Neural cell (in vitro differentiated cells): ENCODE measurements around the gene MIX23.

Experiments
- EP300 ChIP-seq: fragments of 450-650 bp; conservative IDR thresholded peaks from 2 replicates; pipeline ENCODE4 v1.6.1; 2014; ENCODE audit warnings: antibody characterized with exemption, mild to moderate bottlenecking, moderate library complexity; ENCODE audit not compliant: poor library complexity, severe bottlenecking
- EZH2 ChIP-seq: fragments of 200-600, 300-800 bp; shearing (Covaris generic), sonication (generic); IDR thresholded peaks from 2 replicates; pipeline ENCODE4 v1.6.1; 2014; ENCODE audit warnings: antibody characterized with exemption, low read length, borderline replicate concordance, mild to moderate bottlenecking; ENCODE audit not compliant: insufficient read depth, poor library complexity, severe bottlenecking
- MXI1 ChIP-seq: fragments of 450-650 bp; conservative IDR thresholded peaks from 2 replicates; pipeline ENCODE4 v1.6.1; 2014; ENCODE audit warnings: antibody characterized with exemption, mild to moderate bottlenecking; ENCODE audit not compliant: poor library complexity, severe bottlenecking
- POLR2AphosphoS5 ChIP-seq: IDR thresholded peaks from 2 replicates; pipeline ENCODE4 v1.6.1; 2012
- RAD21 ChIP-seq: fragments of 450-650 bp; conservative IDR thresholded peaks from 2 replicates; pipeline ENCODE4 v1.6.1; 2014; ENCODE audit warnings: antibody characterized with exemption, mild to moderate bottlenecking, moderate library complexity
- SMC3 ChIP-seq: fragments of 450-650 bp; conservative IDR thresholded peaks from 2 replicates; pipeline ENCODE4 v1.6.1; 2014; ENCODE audit warnings: antibody characterized with exemption, mild to moderate bottlenecking, moderate library complexity; ENCODE audit not compliant: poor library complexity
- TAF1 ChIP-seq: IDR thresholded peaks from 2 replicates; pipeline ENCODE4 v1.6.1; 2012; ENCODE audit warnings: low read depth
- TF ChIP-seq, protein P1 (sequence below): fragments of 450-650 bp; IDR thresholded peaks from 2 replicates; pipeline ENCODE4 v1.5.1; 2014; ENCODE audit warnings: antibody characterized with exemption, mild to moderate bottlenecking, moderate library complexity; ENCODE audit not compliant: poor library complexity, severe bottlenecking
- TF ChIP-seq, protein P2 (sequence below): IDR thresholded peaks from 2 replicates; pipeline ENCODE4 v1.6.1; 2012; ENCODE audit warnings: borderline replicate concordance

DNA sequence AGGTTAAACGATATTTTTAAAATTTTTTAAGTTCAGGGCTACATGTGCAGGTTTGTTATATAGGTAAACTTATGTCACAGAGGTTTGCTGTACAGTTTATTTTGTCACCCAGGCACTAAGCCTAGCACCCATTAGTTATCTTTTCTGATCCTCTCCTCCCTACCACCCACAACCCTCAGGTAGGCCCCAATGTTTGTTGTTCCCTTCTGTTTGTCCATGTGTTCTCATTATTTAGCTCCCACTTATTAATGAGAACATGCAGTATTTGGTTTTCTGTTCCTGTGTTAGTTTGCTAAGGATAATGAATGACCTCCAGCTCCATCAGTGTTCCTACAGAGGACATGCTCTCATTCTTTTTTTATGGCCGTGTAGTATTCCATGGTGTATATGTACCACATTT, 15.9 kb upstream of the MIX23 start:
- TF ChIP-seq, protein P1, sequence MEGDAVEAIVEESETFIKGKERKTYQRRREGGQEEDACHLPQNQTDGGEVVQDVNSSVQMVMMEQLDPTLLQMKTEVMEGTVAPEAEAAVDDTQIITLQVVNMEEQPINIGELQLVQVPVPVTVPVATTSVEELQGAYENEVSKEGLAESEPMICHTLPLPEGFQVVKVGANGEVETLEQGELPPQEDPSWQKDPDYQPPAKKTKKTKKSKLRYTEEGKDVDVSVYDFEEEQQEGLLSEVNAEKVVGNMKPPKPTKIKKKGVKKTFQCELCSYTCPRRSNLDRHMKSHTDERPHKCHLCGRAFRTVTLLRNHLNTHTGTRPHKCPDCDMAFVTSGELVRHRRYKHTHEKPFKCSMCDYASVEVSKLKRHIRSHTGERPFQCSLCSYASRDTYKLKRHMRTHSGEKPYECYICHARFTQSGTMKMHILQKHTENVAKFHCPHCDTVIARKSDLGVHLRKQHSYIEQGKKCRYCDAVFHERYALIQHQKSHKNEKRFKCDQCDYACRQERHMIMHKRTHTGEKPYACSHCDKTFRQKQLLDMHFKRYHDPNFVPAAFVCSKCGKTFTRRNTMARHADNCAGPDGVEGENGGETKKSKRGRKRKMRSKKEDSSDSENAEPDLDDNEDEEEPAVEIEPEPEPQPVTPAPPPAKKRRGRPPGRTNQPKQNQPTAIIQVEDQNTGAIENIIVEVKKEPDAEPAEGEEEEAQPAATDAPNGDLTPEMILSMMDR = no peak
- TF ChIP-seq EZH2 = no peak
- no peak for TF ChIP-seq EP300
- no peak for TF ChIP-seq MXI1
- TF ChIP-seq, protein P2, sequence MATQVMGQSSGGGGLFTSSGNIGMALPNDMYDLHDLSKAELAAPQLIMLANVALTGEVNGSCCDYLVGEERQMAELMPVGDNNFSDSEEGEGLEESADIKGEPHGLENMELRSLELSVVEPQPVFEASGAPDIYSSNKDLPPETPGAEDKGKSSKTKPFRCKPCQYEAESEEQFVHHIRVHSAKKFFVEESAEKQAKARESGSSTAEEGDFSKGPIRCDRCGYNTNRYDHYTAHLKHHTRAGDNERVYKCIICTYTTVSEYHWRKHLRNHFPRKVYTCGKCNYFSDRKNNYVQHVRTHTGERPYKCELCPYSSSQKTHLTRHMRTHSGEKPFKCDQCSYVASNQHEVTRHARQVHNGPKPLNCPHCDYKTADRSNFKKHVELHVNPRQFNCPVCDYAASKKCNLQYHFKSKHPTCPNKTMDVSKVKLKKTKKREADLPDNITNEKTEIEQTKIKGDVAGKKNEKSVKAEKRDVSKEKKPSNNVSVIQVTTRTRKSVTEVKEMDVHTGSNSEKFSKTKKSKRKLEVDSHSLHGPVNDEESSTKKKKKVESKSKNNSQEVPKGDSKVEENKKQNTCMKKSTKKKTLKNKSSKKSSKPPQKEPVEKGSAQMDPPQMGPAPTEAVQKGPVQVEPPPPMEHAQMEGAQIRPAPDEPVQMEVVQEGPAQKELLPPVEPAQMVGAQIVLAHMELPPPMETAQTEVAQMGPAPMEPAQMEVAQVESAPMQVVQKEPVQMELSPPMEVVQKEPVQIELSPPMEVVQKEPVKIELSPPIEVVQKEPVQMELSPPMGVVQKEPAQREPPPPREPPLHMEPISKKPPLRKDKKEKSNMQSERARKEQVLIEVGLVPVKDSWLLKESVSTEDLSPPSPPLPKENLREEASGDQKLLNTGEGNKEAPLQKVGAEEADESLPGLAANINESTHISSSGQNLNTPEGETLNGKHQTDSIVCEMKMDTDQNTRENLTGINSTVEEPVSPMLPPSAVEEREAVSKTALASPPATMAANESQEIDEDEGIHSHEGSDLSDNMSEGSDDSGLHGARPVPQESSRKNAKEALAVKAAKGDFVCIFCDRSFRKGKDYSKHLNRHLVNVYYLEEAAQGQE = no peak
- no peak for TF ChIP-seq TAF1
- TF ChIP-seq POLR2AphosphoS5 = no peak
- no peak for TF ChIP-seq RAD21
- TF ChIP-seq SMC3 = no peak
